Endodermal cell (in vitro differentiated cells): ENCODE results near the gene ARHGDIA. TPM values are rescaled to one million over a fixed set of nuclear protein-coding genes. Genes with fewer than 3 reads are reported as not detected.
A peak's percentile ranks its signal among the peaks of the same experiment; 100 is the strongest.

ENCODE experiments used
- DNase-seq: peaks from one replicate; pipeline ENCODE4 v3.0.0-alpha.2; 2017
- H3K27ac ChIP-seq: 2 replicates; pipeline ENCODE4 v1.5.1; 2013; ENCODE audit warnings: mild to moderate bottlenecking, low read depth, low read length, moderate library complexity
- H3K27me3 ChIP-seq: 2 replicates; pipeline ENCODE4 v1.6.1; 2013; ENCODE audit warnings: mild to moderate bottlenecking, low read length, moderate library complexity; ENCODE audit not compliant: insufficient read depth, control insufficient read depth, poor library complexity, severe bottlenecking
- H3K36me3 ChIP-seq: 2 replicates; pipeline ENCODE4 v1.7.0; 2013; ENCODE audit warnings: mild to moderate bottlenecking, low read length, moderate library complexity; ENCODE audit not compliant: control insufficient read depth, insufficient read depth
- H3K4me1 ChIP-seq: one replicate; pipeline ENCODE4 v1.7.0; 2013; ENCODE audit warnings: low read length; ENCODE audit not compliant: control insufficient read depth, insufficient read depth
- H3K4me3 ChIP-seq: 2 replicates; pipeline ENCODE4 v1.5.1; 2013; ENCODE audit warnings: mild to moderate bottlenecking, low read length, moderate library complexity
- H3K9ac ChIP-seq: 2 replicates; pipeline ENCODE4 v1.6.1; 2013; ENCODE audit warnings: mild to moderate bottlenecking, low read length, moderate library complexity; ENCODE audit not compliant: poor library complexity, severe bottlenecking; ENCODE audit errors: extremely low read depth
- H3K9me3 ChIP-seq: 2 replicates; pipeline ENCODE4 v1.6.1; 2013; ENCODE audit warnings: mild to moderate bottlenecking, low read length, moderate library complexity; ENCODE audit not compliant: control insufficient read depth
- H3K27ac Mint-ChIP-seq: 2 replicates; pipeline ENCODE4 v1.8.0; 2020; ENCODE audit warnings: mixed read lengths
- H3K27me3 Mint-ChIP-seq: 2 replicates; pipeline ENCODE4 v1.8.0; 2021; ENCODE audit warnings: mild to moderate bottlenecking, mixed read lengths; ENCODE audit not compliant: insufficient read depth
- H3K36me3 Mint-ChIP-seq: 2 replicates; pipeline ENCODE4 v1.8.0; 2020; ENCODE audit warnings: low read depth, mixed read lengths
- H3K4me1 Mint-ChIP-seq: 2 replicates; pipeline ENCODE4 v1.8.0; 2020; ENCODE audit warnings: mixed read lengths
- H3K4me3 Mint-ChIP-seq: 2 replicates; pipeline ENCODE4 v1.8.0; 2020; ENCODE audit warnings: mild to moderate bottlenecking, moderate library complexity, mixed read lengths
- H3K9me3 Mint-ChIP-seq: 2 replicates; pipeline ENCODE4 v1.8.0; 2020; ENCODE audit warnings: mild to moderate bottlenecking, mixed read lengths
- WGBS, 2 experiments: methylation state at CpG; one replicate each; pipeline versions ENCODE4 v1.1.5 to v1.1.7; 2013; ENCODE audit warnings: missing lambda C conversion rate in 2 of 2, mixed read lengths in 1 of 2; ENCODE audit not compliant: insufficient coverage in 1 of 2, insufficient read length in 1 of 2; 5-methylcytosine and 5-hydroxymethylcytosine counted together
- total RNA-seq, 2 donors: library from RNA; stranded (reverse); fragmentation: NEBNext Ultra II Directional in 1 of 2; extraction: Animal tissue kit (Norgen Biotek cat#: 25700) in 1 of 2; gene quantifications; 2 replicates in 1 of 2; 3 replicates in 1 of 2; pipeline ENCODE4 v1.2.1, GENCODE V29; 2021
- TF ChIP-seq, protein P1 (sequence below): fragments of 200-600 bp; sonication (generic); conservative IDR thresholded peaks from 2 replicates; pipeline ENCODE4 v1.5.0; 2021; ENCODE audit warnings: antibody characterized with exemption, mild to moderate bottlenecking

ARHGDIA gene
- total RNA-seq, 2 donors from 2014 or later: 240 to 254 TPM

DNA sequence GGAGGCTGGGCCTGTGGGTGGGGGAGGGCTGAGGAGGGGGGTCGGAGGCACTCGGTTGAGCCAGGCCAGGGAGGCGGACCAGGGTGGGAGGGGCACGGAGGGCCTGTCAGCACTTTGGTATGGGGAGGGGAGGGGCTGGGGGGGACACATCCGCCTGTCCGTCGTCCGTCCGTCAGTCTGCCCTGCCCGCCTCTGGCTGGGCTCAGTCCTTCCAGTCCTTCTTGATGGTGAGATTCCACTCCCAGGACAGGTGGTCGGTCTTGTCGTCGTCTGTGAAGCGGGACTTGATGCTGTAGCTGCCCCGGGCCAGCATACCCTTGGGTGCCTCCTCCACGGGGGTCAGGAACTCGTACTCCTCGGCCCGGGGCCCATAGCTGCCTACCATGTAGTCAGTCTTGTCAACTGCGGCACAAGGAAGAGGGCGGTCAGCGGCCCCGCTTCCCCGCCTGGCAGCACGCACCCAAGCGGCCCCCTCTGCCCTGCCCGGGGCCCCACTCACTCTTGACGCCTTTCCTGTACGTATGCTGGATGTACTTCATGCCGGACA lies 2.4 kb downstream of the ARHGDIA start:
- peak; percentile 88 for DNase-seq
- Histone ChIP-seq H3K9ac (no peak overlapping the region), H3K27me3 (no peaks in the 10 kb centered on the region), H3K36me3 (peaks cover 42% of the 10 kb centered on the region), H3K27ac (no peak overlapping the region), H3K4me1 (no peaks in the 10 kb centered on the region), H3K9me3 (no peaks in the 10 kb centered on the region), H3K4me3 (no peak overlapping the region)
- no peaks in the 10 kb centered on the region for H3K9me3 Mint-ChIP-seq
- peak overlapping the region; percentile 75 for H3K27ac Mint-ChIP-seq
- H3K27me3 Mint-ChIP-seq: no peaks in the 10 kb centered on the region
- TF ChIP-seq, protein P1, sequence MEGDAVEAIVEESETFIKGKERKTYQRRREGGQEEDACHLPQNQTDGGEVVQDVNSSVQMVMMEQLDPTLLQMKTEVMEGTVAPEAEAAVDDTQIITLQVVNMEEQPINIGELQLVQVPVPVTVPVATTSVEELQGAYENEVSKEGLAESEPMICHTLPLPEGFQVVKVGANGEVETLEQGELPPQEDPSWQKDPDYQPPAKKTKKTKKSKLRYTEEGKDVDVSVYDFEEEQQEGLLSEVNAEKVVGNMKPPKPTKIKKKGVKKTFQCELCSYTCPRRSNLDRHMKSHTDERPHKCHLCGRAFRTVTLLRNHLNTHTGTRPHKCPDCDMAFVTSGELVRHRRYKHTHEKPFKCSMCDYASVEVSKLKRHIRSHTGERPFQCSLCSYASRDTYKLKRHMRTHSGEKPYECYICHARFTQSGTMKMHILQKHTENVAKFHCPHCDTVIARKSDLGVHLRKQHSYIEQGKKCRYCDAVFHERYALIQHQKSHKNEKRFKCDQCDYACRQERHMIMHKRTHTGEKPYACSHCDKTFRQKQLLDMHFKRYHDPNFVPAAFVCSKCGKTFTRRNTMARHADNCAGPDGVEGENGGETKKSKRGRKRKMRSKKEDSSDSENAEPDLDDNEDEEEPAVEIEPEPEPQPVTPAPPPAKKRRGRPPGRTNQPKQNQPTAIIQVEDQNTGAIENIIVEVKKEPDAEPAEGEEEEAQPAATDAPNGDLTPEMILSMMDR: no peak
- H3K36me3 Mint-ChIP-seq: peaks cover 14% of the 10 kb centered on the region
- H3K4me1 Mint-ChIP-seq: peaks cover 6% of the 10 kb centered on the region
- H3K4me3 Mint-ChIP-seq: peak overlapping the region; percentile 73
- WGBS, 2 experiments: 83 to 85% methylated on average over 15 to 30 of the region's 30 CpGs

DNA sequence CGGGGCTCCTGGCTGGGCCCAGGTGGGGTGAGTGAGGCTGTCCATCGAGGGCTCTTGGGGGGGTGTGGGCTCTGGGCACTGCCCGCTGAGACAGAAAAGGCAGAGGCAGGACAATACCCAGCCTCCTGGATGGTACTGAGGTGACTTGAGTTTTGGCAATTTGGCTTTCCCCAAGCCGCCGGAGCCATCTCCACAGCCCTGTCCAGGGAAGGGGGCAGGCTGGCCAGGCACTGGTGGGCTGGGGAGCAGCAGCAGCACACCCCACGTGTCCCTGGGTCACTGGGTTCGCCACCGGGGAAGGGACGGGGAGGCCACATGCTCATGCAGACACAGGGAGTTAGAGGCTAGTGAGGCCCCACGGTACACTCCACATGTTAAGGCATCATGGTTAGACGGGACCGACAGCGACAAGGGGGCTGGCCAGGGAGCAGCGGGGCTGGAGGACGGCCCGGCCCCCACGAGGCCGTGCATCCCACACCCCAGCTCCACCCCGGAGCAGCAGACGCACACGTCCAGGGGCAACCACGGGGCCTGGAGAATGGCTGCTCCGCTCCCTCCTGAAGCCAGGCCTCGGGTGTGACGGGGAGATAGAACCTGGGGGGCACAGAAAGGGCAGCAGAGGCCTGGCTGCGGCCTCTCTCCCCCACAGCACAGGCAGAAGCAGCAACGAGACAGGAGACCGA lies 3.0 kb downstream of the ARHGDIA start:
- H3K36me3 Mint-ChIP-seq: peaks cover 20% of the 10 kb centered on the region
- H3K4me1 Mint-ChIP-seq: peaks cover 6% of the 10 kb centered on the region
- no peak overlapping the region for H3K9ac ChIP-seq
- no peak for DNase-seq
- no peaks in the 10 kb centered on the region for H3K27me3 ChIP-seq
- 87 to 88% methylated on average over 23 to 28 of the region's 28 CpGs for WGBS, 2 experiments
- H3K4me3 Mint-ChIP-seq: no peak overlapping the region
- H3K9me3 ChIP-seq: no peaks in the 10 kb centered on the region
- TF ChIP-seq, protein P1: no peak
- peak overlapping the region; percentile 78 for H3K27ac ChIP-seq
- H3K4me3 ChIP-seq: no peak overlapping the region
- H3K27me3 Mint-ChIP-seq: no peaks in the 10 kb centered on the region
- H3K9me3 Mint-ChIP-seq: no peaks in the 10 kb centered on the region
- H3K4me1 ChIP-seq: no peaks in the 10 kb centered on the region
- no peak overlapping the region for H3K27ac Mint-ChIP-seq
- peaks cover 48% of the 10 kb centered on the region for H3K36me3 ChIP-seq

DNA sequence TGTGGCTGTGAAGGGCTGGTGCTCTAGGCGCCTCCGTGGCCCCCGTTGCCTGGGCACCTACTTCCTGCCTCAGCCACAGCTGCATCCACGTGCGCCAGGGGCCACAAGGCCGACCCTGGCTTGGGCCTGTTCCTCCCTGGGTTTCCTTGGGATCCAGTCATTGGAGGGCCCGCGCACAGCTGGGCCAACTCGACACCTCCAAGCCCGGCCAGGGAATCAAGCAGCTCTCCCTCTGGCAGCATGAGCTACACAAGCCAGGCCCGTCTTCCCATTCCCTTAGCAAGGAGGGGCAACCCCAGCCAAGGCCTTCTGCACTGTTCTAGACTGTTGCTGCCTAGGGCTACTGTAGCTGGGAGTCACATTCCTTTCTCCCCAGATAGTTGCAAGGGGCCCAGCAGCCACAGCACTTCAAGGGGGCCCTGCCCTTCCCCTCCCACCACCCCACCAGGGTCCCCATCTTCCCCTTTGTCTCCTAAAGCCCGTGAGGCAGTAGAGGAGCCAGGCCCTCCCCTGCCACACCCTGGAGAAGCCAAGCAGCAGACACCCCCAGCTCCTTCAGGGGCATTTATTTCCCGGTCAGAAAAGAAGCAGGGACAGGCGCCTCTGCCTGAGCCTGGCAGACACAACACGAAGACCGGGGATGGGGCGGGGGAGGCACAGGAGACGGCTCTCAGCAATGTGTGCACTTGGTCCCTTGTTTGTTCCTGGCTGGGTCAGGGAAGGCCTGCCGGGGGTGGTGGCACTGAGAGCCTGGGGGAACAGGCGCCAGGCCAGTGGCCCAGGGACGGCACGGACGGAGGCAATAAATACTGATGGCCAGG lies 3.8 kb downstream of the ARHGDIA start:
- Histone ChIP-seq H3K27ac (peak overlapping the region; percentile 78), H3K9ac (no peak overlapping the region), H3K4me1 (no peaks in the 10 kb centered on the region), H3K27me3 (no peaks in the 10 kb centered on the region), H3K9me3 (no peaks in the 10 kb centered on the region), H3K36me3 (peaks cover 53% of the 10 kb centered on the region), H3K4me3 (no peak overlapping the region)
- no peak overlapping the region for H3K4me3 Mint-ChIP-seq
- TF ChIP-seq, protein P1: no peak
- DNase-seq: peak; percentile 85
- H3K27me3 Mint-ChIP-seq: no peaks in the 10 kb centered on the region
- H3K9me3 Mint-ChIP-seq: no peaks in the 10 kb centered on the region
- WGBS, 2 experiments: 84 to 85% methylated on average over 16 to 23 of the region's 23 CpGs
- H3K36me3 Mint-ChIP-seq: peaks cover 25% of the 10 kb centered on the region
- H3K4me1 Mint-ChIP-seq: peaks cover 6% of the 10 kb centered on the region
- peak overlapping the region; percentile 68 for H3K27ac Mint-ChIP-seq
